ENCODE measurements around the gene RNF214.
A peak's percentile ranks its signal among the peaks of the same experiment; 100 is the strongest.
"Not testable (repeated sequence)": the region's sequence is repeated elsewhere in the genome, so short reads cannot be mapped to it uniquely, and the experiment has no call there.

Gene RNF214

DNA sequence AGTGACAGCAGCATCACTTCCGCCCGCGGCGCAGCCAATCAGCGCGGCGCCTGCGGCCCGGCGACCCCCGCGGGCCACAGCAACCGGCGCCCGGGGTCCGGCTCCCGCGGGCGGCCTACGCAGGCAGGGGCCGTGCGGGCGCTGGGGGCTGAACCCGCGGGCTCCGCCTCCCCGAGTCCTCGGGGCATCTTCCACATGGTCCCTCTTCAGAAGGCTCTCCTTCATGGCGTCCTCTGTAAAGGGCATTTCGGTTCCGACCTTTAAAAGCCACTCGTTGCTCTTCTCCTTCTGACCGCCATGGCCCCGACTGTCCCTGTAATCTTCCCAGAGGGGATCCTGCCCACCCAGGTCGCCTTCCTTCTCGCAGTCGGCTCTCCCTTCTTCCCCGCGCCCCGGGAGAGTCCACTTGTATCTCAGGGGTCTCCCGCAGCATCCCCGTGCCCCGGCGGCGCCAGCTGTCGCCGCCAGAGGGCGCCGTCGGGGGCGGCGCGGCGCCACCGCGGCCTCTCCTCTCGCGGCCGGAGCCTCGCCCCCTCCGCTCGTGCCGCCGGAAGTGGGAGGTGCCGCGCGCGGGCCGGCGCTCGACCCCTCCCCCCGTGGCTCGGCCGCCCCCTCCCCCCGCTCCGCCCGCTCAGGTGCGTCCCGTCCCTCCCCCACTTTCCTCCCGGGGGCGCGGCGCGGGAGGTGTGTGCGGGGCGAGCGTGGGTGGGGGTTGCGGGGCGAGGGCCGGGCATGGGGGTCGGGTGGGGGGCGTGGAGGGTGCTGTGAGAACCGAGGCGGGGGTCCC is at the start of gene RNF214:
RNF214 (plus strand) TSS at position 580 of the 787 bp plus-strand sequence. CDS start 1,602 bp downstream, outside the sequence.
- TF ChIP-seq, protein P1, sequence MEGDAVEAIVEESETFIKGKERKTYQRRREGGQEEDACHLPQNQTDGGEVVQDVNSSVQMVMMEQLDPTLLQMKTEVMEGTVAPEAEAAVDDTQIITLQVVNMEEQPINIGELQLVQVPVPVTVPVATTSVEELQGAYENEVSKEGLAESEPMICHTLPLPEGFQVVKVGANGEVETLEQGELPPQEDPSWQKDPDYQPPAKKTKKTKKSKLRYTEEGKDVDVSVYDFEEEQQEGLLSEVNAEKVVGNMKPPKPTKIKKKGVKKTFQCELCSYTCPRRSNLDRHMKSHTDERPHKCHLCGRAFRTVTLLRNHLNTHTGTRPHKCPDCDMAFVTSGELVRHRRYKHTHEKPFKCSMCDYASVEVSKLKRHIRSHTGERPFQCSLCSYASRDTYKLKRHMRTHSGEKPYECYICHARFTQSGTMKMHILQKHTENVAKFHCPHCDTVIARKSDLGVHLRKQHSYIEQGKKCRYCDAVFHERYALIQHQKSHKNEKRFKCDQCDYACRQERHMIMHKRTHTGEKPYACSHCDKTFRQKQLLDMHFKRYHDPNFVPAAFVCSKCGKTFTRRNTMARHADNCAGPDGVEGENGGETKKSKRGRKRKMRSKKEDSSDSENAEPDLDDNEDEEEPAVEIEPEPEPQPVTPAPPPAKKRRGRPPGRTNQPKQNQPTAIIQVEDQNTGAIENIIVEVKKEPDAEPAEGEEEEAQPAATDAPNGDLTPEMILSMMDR (IDR thresholded peaks at IDR 0.05) = peak; percentile 97
- peaks cover 35% of the 10 kb centered on the region for H3K36me3 ChIP-seq
- no peaks in the 10 kb centered on the region for H3K9me3 ChIP-seq
- peak within 1 kb of the TSS; percentile 89 for H3K27ac ChIP-seq
- H3K4me3 ChIP-seq (ENCODE audit: low read depth in 1 of 2, low read length in 1 of 2) = peak within 1 kb of the TSS; percentile 86 to 96
- H3K27me3 ChIP-seq = no peaks in the 10 kb centered on the region
- peaks cover 17 to 18% of the 10 kb centered on the region in 2 experiments for H3K4me1 ChIP-seq (ENCODE audit: control insufficient read depth in 1 of 2, insufficient read depth in 1 of 2, low read depth in 1 of 2, low read length in 1 of 2)

DNA sequence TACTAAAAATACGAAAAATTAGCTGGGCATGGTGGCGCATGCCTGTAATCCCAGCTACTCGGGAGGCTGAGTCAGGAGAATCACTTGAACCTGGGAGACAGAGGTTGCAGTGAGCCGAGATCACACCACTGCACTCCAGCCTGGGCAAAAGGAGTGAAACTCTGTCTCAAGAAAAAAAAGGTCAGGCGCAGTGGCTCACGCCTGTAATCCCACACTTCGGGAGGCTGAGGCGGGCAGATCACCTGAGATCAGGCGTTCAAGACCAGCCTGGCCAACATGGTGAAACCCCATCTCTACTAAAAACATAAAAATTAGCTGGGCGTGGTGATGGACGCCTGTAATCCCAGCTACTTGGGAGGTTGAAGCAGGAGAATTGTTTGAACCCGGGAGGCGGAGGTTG is 49.3 kb upstream of the RNF214 start:
- not testable (repeated sequence) for H3K36me3 ChIP-seq; H3K27ac ChIP-seq; H3K9me3 ChIP-seq; H3K4me3 ChIP-seq (ENCODE audit: low read depth in 1 of 2, low read length in 1 of 2)
- Histone ChIP-seq H3K27me3 (peaks cover 10% of the 10 kb centered on the region), H3K4me1 (ENCODE audit: control insufficient read depth in 1 of 2, insufficient read depth in 1 of 2, low read depth in 1 of 2, low read length in 1 of 2) (peaks cover 13 to 15% of the 10 kb centered on the region in 2 experiments)

- Histone ChIP-seq H3K9me3 (no peaks in the 10 kb centered on the region), H3K36me3 (peaks cover 8% of the 10 kb centered on the region), H3K4me3 (ENCODE audit: low read depth in 1 of 2, low read length in 1 of 2) (no peak overlapping the region), H3K27ac (no peak overlapping the region), H3K4me1 (ENCODE audit: control insufficient read depth in 1 of 2, insufficient read depth in 1 of 2, low read depth in 1 of 2, low read length in 1 of 2) (peaks cover 10 to 11% of the 10 kb centered on the region in 2 experiments), H3K27me3 (peaks cover 10% of the 10 kb centered on the region)
- TF ChIP-seq, protein P1 (IDR thresholded peaks at IDR 0.05) = no peak
Observed at GRCh38 chr11:117183724-117184349, 48.6 kb upstream of the RNF214 start.

DNA sequence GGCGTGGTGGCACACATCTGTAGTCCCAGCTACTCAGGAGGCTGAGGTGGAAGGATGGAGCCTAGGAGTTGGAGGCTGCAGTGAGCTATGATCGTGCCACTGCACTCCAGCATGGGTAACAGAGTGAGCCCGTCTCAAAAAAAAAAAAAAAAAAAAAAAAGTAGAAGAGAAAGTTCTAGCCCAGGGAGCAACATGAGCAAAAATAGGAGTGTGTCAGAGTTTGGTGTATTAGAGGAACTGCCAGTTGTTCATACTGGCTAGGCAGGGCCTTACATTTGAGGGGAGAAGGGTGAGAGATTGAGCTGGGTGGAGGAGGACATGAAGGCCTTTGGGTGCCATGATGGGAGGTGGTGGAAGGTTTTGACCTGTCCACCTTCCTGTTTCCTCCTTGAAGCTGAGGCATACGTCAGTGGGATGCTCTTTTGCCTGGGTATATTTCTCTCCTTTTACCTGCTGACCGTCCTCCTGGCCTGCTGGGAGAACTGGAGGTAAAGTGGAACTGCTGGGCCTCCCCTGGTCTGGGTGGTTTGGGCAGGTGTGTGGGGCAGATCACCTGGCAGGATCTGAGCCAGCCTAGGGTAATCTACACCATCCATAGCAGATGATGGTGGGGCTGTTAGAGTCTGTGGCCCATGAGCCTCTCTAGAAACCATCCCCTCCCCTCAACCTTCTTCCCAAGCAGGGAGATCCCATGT is 46.6 kb upstream of the RNF214 start:
- Histone ChIP-seq H3K4me3 (ENCODE audit: low read depth in 1 of 2, low read length in 1 of 2) (no peak overlapping the region), H3K27me3 (no peaks in the 10 kb centered on the region), H3K9me3 (no peaks in the 10 kb centered on the region), H3K36me3 (peaks cover 29% of the 10 kb centered on the region), H3K4me1 (ENCODE audit: control insufficient read depth in 1 of 2, insufficient read depth in 1 of 2, low read depth in 1 of 2, low read length in 1 of 2) (no peaks in the 10 kb centered on the region), H3K27ac (no peak overlapping the region)
- TF ChIP-seq, protein P1 (IDR thresholded peaks at IDR 0.05) = no peak

GRCh38 chr11:117186431-117186761 is 46.1 kb upstream of the RNF214 start:
- no peaks in the 10 kb centered on the region for H3K4me1 ChIP-seq (ENCODE audit: control insufficient read depth in 1 of 2, insufficient read depth in 1 of 2, low read depth in 1 of 2, low read length in 1 of 2)
- no peak overlapping the region for H3K4me3 ChIP-seq (ENCODE audit: low read depth in 1 of 2, low read length in 1 of 2)
- no peaks in the 10 kb centered on the region for H3K27me3 ChIP-seq
- peaks cover 29% of the 10 kb centered on the region for H3K36me3 ChIP-seq
- H3K27ac ChIP-seq = no peak overlapping the region
- TF ChIP-seq, protein P1 (IDR thresholded peaks at IDR 0.05) = no peak
- no peaks in the 10 kb centered on the region for H3K9me3 ChIP-seq

DNA sequence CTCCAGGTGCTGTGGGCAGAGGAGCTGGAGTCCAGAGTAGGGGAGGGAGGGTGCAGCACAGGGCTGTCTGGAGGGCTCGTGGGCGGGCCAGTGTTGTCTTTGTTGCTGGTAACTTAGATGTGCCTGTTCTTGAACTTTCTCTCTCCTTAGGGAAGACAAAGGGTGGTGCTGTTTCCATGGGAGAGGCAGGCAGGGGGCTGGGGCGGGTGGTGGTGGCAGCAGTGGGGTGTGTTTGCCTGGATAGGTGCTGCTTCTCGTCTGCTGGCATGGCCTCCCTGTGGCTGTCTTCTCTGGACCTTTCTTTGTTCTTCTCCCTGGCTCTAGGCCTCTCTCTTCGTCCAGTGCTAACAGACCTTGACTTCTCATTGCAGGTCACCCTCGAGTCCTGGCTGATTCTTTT is 45.5 kb upstream of the RNF214 start:
- Histone ChIP-seq H3K9me3 (no peaks in the 10 kb centered on the region), H3K27me3 (no peaks in the 10 kb centered on the region), H3K27ac (no peak overlapping the region), H3K36me3 (peaks cover 32% of the 10 kb centered on the region), H3K4me3 (ENCODE audit: low read depth in 1 of 2, low read length in 1 of 2) (no peak overlapping the region), H3K4me1 (ENCODE audit: control insufficient read depth in 1 of 2, insufficient read depth in 1 of 2, low read depth in 1 of 2, low read length in 1 of 2) (no peaks in the 10 kb centered on the region)
- TF ChIP-seq, protein P1 (IDR thresholded peaks at IDR 0.05) = no peak
